ENCODE measurements around the gene PRAME.

Gene PRAME

DNA sequence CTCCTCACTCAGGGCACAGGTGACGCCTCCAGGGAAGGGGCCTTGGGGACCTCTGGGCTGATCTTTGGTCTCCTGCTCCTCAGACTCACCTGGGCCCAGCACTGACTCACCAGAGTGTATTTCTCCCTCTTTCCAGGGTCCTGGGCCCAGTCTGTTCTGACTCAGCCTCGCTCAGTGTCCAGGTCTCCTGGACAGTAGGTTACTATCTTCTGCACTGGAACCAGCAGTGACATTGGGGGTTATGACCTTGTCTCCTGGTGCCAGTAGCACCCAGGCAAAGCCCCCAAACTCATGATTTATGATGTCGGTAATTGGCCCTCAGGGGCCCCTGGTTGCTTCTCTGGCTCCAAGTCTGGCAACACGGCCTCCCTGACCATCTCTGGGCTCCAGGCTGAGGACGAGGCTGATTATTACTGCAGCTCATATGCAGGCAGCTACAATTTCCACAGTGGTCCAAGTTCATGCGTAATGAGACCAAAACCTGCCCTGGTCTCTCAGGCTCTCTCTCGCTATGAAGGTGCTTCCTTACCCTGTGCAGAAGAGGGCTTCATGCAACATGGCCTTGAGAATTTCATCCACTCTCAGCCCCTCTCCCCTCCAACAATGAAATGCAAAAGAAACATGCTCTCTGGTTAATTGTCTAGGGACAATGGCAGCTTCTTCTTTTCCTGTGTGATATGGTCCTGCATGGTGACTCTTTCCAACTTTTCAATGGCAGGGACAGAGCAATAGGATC lies 21.0 kb upstream of the PRAME start:
- no peak for DNase-seq

DNA sequence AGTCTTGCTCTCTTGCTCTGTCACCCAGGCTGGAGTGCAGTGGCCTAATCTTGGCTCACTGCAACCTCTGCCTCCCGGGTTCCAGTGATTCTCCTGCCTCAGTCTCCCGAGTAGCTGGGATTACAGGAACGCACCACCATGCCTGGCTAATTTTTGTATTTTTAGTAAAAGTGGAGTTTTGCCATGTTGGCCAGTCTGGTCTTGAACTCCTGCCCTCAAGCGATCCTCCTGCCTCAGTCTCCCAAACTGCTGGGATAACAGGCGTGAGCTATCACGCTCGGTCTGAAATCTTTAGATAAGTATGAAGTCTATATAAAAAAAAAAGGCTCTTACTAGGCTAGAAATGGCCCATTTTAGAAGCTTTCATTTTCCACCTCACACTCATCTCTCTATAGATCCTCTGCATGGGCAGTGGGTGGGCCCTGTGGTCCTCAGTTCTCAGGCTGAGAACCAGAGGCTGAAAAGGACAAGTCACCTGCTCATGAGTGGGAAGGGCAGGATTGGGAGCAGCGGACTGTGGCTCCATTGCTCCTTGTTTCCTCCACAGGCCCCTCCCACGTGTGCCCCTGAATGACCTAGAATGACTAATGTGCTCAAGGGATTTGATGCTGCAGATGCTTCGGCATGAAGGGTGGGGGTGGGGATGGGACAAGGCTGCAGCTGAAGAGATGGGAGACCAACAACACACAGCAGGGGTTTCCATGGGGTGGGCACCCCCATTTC lies 19.8 kb upstream of the PRAME start:
- DNase-seq = no peak

GRCh38 chr22:22576989-22577427 lies 17.9 kb upstream of the PRAME start:
- no peak for DNase-seq

GRCh38 chr22:22576244-22576988 lies 17.4 kb upstream of the PRAME start:
- DNase-seq = peak in 3 of 5 donors; percentile 4 to 9 (median 6)

DNA sequence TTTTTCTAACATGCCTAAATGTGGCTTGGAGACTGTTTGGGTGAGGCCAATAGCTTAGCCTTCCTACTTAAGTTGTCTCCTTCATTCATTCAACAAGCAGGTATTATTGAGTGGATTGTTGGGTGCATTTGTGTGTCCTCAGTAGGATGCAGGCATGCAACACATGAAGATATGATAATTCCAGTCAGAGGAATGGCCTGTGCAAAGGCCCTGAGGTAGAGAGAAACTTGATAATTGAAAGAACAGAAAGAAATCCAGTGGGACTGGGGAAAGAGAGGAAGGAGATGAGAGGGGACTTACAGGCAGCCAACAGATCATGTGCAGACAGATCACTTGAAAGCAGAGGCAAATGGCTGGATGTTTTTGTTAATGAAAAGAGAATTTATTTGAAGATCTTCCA lies 15.3 kb upstream of the PRAME start:
- no peak for DNase-seq

- no peak for DNase-seq
Measured at GRCh38 chr22:22573047-22573889, 14.2 kb upstream of the PRAME start.

DNA sequence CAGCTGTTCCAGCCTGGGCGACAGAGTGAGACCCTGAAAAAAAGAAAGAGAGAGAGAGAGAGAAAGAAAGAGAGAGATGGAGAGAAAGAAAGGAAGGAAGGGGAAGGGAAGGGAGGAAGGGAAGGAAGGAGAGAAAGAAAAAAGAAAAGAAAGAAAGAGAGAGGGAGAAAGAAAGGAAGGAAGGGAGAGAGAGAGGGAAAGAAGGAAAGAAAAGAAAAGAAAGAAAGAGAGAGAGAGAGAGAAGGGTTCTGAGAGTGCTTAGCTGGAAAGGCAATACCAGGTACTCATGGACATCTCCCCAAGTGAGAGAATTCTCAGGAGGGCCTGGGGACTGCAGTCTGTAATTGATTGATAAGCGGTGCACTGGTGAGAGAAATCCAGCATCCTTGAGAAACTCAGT lies 12.8 kb upstream of the PRAME start:
- DNase-seq = no peak

- no peak for DNase-seq
Measured at GRCh38 chr22:22571429-22571828, 12.4 kb upstream of the PRAME start.

GRCh38 chr22:22569218-22569617 lies 10.2 kb upstream of the PRAME start:
- no peak for DNase-seq

DNA sequence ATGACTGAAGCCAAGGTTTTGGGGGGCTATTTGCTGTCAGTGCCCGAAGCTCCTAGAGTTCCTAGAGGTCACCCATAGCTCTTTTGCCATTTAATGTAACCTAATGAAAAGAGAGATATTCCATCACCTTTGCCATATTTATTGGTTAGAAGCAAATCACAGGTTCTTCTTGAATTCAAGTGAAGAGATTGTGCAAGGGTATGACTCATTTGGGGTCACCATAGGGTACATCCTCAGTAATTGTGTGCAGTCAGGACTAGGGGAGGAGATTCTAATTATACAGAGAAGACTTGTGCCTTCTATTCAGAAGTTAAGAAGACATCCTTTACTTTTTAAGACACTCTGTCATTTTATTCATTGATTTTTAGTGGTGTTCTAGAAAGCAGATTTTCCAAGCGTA lies 6.9 kb upstream of the PRAME start:
- DNase-seq = no peak

DNA sequence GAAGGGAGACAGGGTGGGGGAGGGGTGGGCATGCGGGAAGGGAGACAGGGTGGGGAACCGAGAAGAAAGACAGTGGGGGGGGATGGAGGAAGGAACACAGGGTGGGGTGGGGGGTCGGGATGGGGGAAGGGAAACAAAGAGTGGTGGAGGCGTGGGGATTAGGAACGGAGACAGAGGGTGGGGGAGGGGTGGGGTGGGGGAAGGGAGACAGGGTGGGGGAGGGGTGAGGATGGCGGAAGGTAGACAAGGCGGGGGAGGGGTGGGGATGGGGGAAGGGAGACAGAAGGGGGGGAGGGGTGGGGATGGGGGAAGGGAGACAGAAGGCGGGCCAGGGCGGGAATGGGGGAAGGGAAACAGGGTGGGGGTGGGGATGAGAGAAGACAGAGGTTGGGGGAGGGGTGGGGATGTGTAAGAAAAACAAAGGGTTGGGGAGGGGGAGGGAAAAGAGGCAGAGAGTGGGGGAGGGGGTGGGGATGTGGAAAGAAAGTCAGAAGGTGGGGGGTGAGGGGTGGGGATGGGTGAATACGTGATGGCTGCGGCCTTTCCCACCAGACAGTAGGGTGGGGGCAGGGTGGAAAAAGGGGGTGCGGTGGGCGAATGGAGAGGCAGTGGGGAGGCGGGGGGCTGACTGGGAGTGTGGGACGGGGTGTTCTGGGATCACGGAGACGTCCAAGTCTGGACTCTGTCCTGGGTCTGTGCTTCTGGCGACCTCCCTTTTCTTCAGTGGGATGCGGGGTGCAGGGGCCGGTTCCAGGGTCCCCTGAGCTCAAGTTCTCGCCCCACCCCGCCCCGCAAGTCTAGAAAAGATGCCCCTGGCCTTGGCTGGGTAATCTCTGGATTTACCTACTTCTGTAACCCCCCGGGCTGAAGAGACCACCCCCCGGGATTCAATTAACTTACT lies 744 bp downstream of the PRAME start:
- DNase-seq = no peak

DNA sequence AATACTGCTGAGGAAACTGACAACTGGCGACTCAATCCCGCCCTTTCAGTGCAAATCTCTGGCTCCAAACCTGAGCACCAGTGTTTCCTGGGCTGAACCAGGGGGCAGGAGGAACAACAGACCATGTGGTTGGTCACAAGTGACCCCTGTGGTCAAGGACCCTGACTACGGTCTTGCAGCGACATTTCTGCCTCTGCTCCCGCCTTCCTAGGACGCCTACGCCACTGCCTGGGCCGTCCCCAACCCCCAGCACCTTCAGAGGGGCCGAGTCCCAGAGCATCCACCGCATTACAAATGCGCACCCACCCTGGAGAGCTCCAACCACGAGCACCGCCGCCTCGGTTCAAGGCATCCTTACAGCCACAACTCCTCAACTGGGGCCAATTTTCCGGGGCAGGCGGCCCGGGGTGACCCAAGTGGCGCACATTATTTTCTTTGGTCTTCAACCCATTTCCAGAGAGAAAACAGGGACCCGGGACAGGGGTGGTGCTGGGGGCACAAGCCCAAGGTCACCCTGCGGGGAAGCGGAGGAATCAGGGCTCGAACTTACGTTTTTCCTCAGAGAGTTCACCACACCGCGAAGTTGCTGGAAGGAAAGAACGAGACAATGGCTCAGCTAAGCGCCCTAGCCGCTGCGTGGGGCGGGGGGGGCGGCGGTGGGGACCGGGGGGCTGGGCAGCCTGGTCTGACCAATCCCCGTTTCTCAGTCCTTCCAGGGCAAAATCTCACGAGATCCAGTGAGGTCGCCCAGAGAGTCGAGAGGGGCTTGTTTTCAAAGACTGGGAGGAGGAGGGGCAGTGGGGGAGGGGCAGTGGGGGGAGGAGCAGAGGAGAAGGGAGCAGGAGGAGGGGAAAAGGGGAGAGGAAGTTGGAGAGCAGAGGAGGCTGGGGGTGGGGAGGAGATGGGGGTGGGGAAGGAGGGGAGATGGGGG lies 1.8 kb downstream of the PRAME start:
- no peak for DNase-seq

GRCh38 chr22:22556578-22556977 lies 2.5 kb downstream of the PRAME start:
- DNase-seq = no peak

DNA sequence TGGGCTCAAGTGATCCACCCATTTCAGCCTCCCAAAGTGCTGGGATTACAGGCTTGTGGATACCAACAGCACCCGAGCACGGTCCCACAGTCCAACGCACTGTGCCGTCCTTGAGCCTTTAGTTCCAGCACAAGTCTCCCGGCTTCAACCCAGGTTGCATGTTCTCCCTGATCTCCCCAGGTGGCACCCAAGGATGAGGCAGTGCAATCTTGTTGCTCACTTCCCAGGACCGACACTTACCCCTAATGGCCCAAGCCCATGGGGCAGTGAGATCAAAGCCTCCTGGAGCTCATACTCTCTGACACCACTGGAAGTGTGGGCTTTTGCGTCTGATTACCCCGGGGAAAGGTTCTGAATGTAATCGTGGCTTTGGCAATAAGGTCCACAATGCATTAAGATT lies 3.5 kb downstream of the PRAME start:
- no peak for DNase-seq

DNA sequence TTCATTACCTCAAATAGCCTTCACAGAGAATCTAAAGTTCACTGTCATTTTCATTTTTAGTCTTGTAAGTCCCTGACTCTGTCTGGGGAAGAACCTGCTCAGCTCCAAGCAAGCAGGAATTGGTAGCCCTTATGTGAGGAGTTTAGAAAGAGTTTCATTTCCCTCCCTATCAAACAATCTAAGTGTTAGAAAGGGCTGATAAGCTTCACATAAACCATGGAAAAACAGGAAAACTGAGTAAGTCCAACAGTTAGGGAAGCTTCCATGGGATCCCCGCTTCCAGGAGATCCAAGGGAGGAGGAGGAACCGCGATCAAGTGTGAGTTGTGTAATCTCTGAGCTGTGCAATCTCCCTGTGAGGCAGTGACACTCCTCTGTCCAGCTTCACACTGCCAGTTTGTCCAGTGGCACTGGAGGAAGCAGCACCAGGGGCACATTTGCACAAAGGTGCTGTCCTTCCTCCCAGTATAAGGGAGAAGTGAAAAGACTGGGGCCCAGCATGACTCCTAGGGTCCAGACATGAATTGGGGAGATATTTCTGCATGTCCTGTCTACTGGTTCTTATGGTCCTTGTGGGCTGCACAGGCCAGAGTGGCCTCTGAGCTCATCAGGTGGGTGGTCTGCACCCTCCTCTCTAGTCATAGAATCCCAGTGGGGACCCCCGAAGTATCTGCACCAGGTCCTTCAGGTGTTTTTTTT lies 4.3 kb downstream of the PRAME start:
- no peak for DNase-seq

GRCh38 chr22:22553735-22554586 lies 5.1 kb downstream of the PRAME start:
- no peak for DNase-seq

GRCh38 chr22:22553141-22553540 lies 5.9 kb downstream of the PRAME start:
- DNase-seq = no peak

DNA sequence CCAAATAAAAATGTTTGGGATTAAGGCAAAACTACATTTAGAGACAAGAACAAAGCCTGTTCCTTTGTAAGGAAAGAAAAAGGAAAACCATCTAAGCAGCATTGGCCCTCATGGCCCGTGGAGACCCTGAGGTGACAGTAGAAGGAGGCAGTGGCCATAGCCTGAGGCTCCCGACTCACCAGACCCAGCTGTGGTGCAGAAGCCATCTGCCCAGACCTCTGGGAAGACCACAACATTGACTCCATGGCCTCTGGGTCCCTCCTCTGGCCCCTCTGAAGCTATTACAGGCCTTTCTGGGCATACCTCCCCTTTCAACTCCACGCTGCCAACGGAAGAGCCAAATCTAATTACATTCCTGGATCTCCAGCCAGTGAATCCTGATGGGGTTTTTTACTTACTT lies 6.4 kb downstream of the PRAME start:
- no peak for DNase-seq

All from T-helper 1 cell (primary cell).